Measurements from ENCODE around the gene CCDC196. TPM values are rescaled to one million over a fixed set of nuclear protein-coding genes. Genes with fewer than 3 reads are reported as not detected.

Gene CCDC196
- polyA plus RNA-seq, 1 donor (not counting 4 experiments of a cell fraction or from before 2014, with no cell fraction given), result not detected

DNA sequence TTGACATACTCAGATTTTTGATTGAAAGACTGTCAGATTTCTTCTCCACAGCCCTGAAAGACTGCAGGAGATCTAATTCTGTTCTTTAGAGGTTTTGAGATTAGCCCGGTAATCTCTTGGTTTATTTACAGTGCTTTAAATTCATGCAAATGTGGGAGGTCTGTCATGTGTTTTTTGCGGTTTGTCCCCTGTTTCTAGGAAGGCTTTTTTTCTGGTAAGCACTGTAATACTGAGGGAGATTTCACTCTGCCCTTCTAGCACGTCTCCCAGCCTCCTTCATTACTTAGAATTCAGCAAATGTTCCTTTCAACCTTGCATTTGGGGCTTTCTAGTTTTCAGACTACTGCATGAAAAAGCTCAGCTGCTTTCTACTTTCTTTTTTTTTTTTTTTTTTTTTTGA lies 52.9 kb downstream of the CCDC196 start:
- FAIRE-seq, result no peak

DNA sequence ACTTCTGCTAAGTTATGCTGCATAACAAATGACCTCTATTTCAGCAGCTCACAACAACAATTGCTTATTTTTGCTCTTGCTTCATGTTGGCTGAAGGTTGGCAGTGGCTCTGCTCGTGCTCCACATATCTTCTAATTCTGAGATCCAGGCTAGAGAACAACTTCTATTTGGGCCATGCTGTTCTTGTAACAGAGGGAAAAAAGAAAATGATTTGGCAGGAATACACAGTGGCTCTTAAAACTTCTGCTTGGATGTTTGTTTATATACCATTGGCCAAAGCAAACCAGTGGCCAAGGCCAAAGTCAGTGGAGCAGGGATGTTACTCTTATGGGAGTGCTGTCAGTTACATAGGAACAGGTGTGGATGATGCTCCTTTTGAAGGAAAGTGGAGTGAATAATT lies 53.9 kb downstream of the CCDC196 start:
- dilution Hi-C loops (cut with MboI; ENCODE audit: extremely low pct_ligation_motif_present, low sequenced_read_pairs), result no loop called here
- FAIRE-seq, result no peak
- TF ChIP-seq EZH2 (IDR thresholded peaks at IDR 0.05; ENCODE audit: low read length), result no peak
- TF ChIP-seq, protein P1, sequence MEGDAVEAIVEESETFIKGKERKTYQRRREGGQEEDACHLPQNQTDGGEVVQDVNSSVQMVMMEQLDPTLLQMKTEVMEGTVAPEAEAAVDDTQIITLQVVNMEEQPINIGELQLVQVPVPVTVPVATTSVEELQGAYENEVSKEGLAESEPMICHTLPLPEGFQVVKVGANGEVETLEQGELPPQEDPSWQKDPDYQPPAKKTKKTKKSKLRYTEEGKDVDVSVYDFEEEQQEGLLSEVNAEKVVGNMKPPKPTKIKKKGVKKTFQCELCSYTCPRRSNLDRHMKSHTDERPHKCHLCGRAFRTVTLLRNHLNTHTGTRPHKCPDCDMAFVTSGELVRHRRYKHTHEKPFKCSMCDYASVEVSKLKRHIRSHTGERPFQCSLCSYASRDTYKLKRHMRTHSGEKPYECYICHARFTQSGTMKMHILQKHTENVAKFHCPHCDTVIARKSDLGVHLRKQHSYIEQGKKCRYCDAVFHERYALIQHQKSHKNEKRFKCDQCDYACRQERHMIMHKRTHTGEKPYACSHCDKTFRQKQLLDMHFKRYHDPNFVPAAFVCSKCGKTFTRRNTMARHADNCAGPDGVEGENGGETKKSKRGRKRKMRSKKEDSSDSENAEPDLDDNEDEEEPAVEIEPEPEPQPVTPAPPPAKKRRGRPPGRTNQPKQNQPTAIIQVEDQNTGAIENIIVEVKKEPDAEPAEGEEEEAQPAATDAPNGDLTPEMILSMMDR (optimal IDR thresholded peaks at IDR 0.05 in 1 of 3, IDR thresholded peaks at IDR 0.05 in 1 of 3, conservative IDR thresholded peaks at IDR 0.05 in 1 of 3; ENCODE audit: extremely low read depth in 1 of 3, insufficient read depth in 2 of 3, low read length in 3 of 3), result no peak
- Histone ChIP-seq H3K27ac (ENCODE audit: control insufficient read depth, insufficient read depth, low read length) (no peak overlapping the region), H2AFZ (ENCODE audit: control insufficient read depth, low read length) (no peak overlapping the region), H3K9me3 (ENCODE audit: control insufficient read depth, low read depth, low read length) (no peaks in the 10 kb centered on the region), H4K20me1 (ENCODE audit: control insufficient read depth, extremely low read depth, insufficient read depth, low read length) (no peaks in the 10 kb centered on the region), H3K9me1 (ENCODE audit: control insufficient read depth, extremely low read depth, insufficient read depth, low read length) (no peaks in the 10 kb centered on the region), H3K4me2 (ENCODE audit: control insufficient read depth, extremely low read depth, insufficient read depth, low read depth, low read length) (no peak overlapping the region), H3K4me1 (ENCODE audit: control insufficient read depth, extremely low read depth, insufficient read depth, low read length) (no peaks in the 10 kb centered on the region), H3K4me3 (ENCODE audit: control insufficient read depth in 2 of 3, extremely low read depth in 1 of 3, insufficient read depth in 2 of 3, low read depth in 1 of 3, low read length in 3 of 3) (no peak overlapping the region), H3K36me3 (ENCODE audit: control insufficient read depth in 2 of 2, extremely low read depth in 1 of 2, insufficient read depth in 2 of 2, low read length in 2 of 2) (no peaks in the 10 kb centered on the region), H3K9ac (ENCODE audit: control insufficient read depth, extremely low read depth, insufficient read depth, low read length) (no peak overlapping the region), H3K27me3 (ENCODE audit: control insufficient read depth, extremely low read depth, insufficient read depth, low read length) (no peaks in the 10 kb centered on the region), H3K79me2 (ENCODE audit: control insufficient read depth, insufficient read depth, low read length) (peaks cover 33% of the 10 kb centered on the region)
- DNase-seq (ENCODE audit: low read depth, low spot score), result no peak

More for the DNA sequence above, 52.9 kb downstream of the CCDC196 start:
- H3K36me3 ChIP-seq (ENCODE audit: control insufficient read depth in 2 of 2, extremely low read depth in 1 of 2, insufficient read depth in 2 of 2, low read length in 2 of 2), result no peaks in the 10 kb centered on the region
- H4K20me1 ChIP-seq (ENCODE audit: control insufficient read depth, extremely low read depth, insufficient read depth, low read length), result no peaks in the 10 kb centered on the region
- H3K79me2 ChIP-seq (ENCODE audit: control insufficient read depth, insufficient read depth, low read length), result peaks cover 39% of the 10 kb centered on the region
- H3K9me3 ChIP-seq (ENCODE audit: control insufficient read depth, low read depth, low read length), result no peaks in the 10 kb centered on the region
- H2AFZ ChIP-seq (ENCODE audit: control insufficient read depth, low read length), result no peak overlapping the region
- H3K4me3 ChIP-seq (ENCODE audit: control insufficient read depth in 2 of 3, extremely low read depth in 1 of 3, insufficient read depth in 2 of 3, low read depth in 1 of 3, low read length in 3 of 3), result no peak overlapping the region
- no peak for DNase-seq (ENCODE audit: low read depth, low spot score)
- H3K9ac ChIP-seq (ENCODE audit: control insufficient read depth, extremely low read depth, insufficient read depth, low read length), result no peak overlapping the region
- TF ChIP-seq EZH2 (IDR thresholded peaks at IDR 0.05; ENCODE audit: low read length), result no peak
- no peaks in the 10 kb centered on the region for H3K27me3 ChIP-seq (ENCODE audit: control insufficient read depth, extremely low read depth, insufficient read depth, low read length)
- dilution Hi-C loops (cut with MboI; ENCODE audit: extremely low pct_ligation_motif_present, low sequenced_read_pairs), result no loop called here
- no peaks in the 10 kb centered on the region for H3K4me1 ChIP-seq (ENCODE audit: control insufficient read depth, extremely low read depth, insufficient read depth, low read length)
- no peak overlapping the region for H3K4me2 ChIP-seq (ENCODE audit: control insufficient read depth, extremely low read depth, insufficient read depth, low read depth, low read length)
- H3K9me1 ChIP-seq (ENCODE audit: control insufficient read depth, extremely low read depth, insufficient read depth, low read length), result no peaks in the 10 kb centered on the region
- no peak overlapping the region for H3K27ac ChIP-seq (ENCODE audit: control insufficient read depth, insufficient read depth, low read length)

- dilution Hi-C loops (cut with MboI; ENCODE audit: extremely low pct_ligation_motif_present, low sequenced_read_pairs), result no loop called here
Measured at GRCh38 chr14:66541627-66542026, 55.5 kb downstream of the CCDC196 start.

More at GRCh38 chr14:66541627-66542026, 55.5 kb downstream of the CCDC196 start:
- Histone ChIP-seq H3K9ac (ENCODE audit: control insufficient read depth, extremely low read depth, insufficient read depth, low read length) (no peak overlapping the region), H3K9me3 (ENCODE audit: control insufficient read depth, low read depth, low read length) (no peaks in the 10 kb centered on the region), H2AFZ (ENCODE audit: control insufficient read depth, low read length) (no peak overlapping the region), H3K27ac (ENCODE audit: control insufficient read depth, insufficient read depth, low read length) (no peak overlapping the region), H3K27me3 (ENCODE audit: control insufficient read depth, extremely low read depth, insufficient read depth, low read length) (no peaks in the 10 kb centered on the region), H3K9me1 (ENCODE audit: control insufficient read depth, extremely low read depth, insufficient read depth, low read length) (no peaks in the 10 kb centered on the region), H3K36me3 (ENCODE audit: control insufficient read depth in 2 of 2, extremely low read depth in 1 of 2, insufficient read depth in 2 of 2, low read length in 2 of 2) (no peaks in the 10 kb centered on the region), H3K4me3 (ENCODE audit: control insufficient read depth in 2 of 3, extremely low read depth in 1 of 3, insufficient read depth in 2 of 3, low read depth in 1 of 3, low read length in 3 of 3) (no peak overlapping the region), H3K79me2 (ENCODE audit: control insufficient read depth, insufficient read depth, low read length) (peaks cover 26% of the 10 kb centered on the region), H3K4me2 (ENCODE audit: control insufficient read depth, extremely low read depth, insufficient read depth, low read depth, low read length) (no peak overlapping the region), H4K20me1 (ENCODE audit: control insufficient read depth, extremely low read depth, insufficient read depth, low read length) (no peaks in the 10 kb centered on the region), H3K4me1 (ENCODE audit: control insufficient read depth, extremely low read depth, insufficient read depth, low read length) (no peaks in the 10 kb centered on the region)
- TF ChIP-seq, protein P1 (optimal IDR thresholded peaks at IDR 0.05 in 1 of 3, IDR thresholded peaks at IDR 0.05 in 1 of 3, conservative IDR thresholded peaks at IDR 0.05 in 1 of 3; ENCODE audit: extremely low read depth in 1 of 3, insufficient read depth in 2 of 3, low read length in 3 of 3), result no peak
- no peak for TF ChIP-seq EZH2 (IDR thresholded peaks at IDR 0.05; ENCODE audit: low read length)
- DNase-seq (ENCODE audit: low read depth, low spot score), result no peak
- FAIRE-seq, result no peak

Data from keratinocyte (primary cell).